Body of pancreas (tissue), 4 donors: Measurements from ENCODE around the gene ACTA2. TPM values are rescaled to one million over a fixed set of nuclear protein-coding genes. Genes with fewer than 3 reads are reported as not detected.
A peak's percentile ranks its signal among the peaks of the same experiment; 100 is the strongest.

Experiments
- ATAC-seq: fragments of 150-250 bp; one replicate; pipeline ENCODE4 v1.9.1; 2016
- DNase-seq, 4 donors: peaks; one replicate each; pipeline ENCODE4 v3.0.0-alpha.2; 2019
- H3K27ac ChIP-seq, 4 donors: fragments of 200-600 bp; sonication (generic); 1 replicate in 3 of 4; 2 replicates in 1 of 4; pipeline versions ENCODE4 v1.5.1 to v1.6.1; 2016 to 2019; ENCODE audit warnings: mild to moderate bottlenecking in 1 of 4, mixed read lengths in 1 of 4, moderate library complexity in 1 of 4
- H3K27me3 ChIP-seq, 2 donors: fragments of 200-600 bp; sonication (generic); one replicate each; pipeline ENCODE4 v1.6.0; 2016; ENCODE audit warnings: mild to moderate bottlenecking in 1 of 2
- H3K36me3 ChIP-seq, 2 donors: fragments of 200-600 bp; sonication (generic); replicated peaks in 1 of 2; 2 replicates each; pipeline ENCODE4 v1.5.1; 2016; ENCODE audit warnings: low read depth in 2 of 2; ENCODE audit not compliant: insufficient read depth in 1 of 2
- H3K4me1 ChIP-seq: fragments of 200-600 bp; sonication (generic); one replicate; pipeline ENCODE4 v1.6.0; 2016
- H3K4me3 ChIP-seq, 2 donors: fragments of 200-600 bp; sonication (generic); 1 replicate in 1 of 2; 2 replicates in 1 of 2; pipeline ENCODE4 v1.5.1; 2016 to 2019
- H3K9me3 ChIP-seq, 3 donors: fragments of 200-600 bp; sonication (generic); 1 replicate in 2 of 3; 2 replicates in 1 of 3; pipeline ENCODE4 v1.5.1; 2016
- POLR2A ChIP-seq, 3 donors: fragments of 450-650 bp; IDR thresholded peaks; one replicate each; pipeline ENCODE4 v1.6.1; 2016; ENCODE audit warnings: antibody characterized with exemption in 3 of 3, mild to moderate bottlenecking in 2 of 3
- WGBS, 2 donors: methylation state at CpG; one replicate each; pipeline ENCODE4 v1.1.5; 2017; 5-methylcytosine and 5-hydroxymethylcytosine counted together
- intact Hi-C: fragments of 100-400 bp; cut with DNase I; formaldehyde crosslinking; loops from one replicate; pipeline ENCODE4 v1.15.1; 2023
- total RNA-seq, 2 donors: library from RNA; depleted of rRNA; stranded (reverse); fragments of >200 nt; gene quantifications; one replicate each; pipeline ENCODE4 v1.1.0, GENCODE V29; 2016
- TF ChIP-seq, protein P1 (sequence below), 7 experiments: fragments of 450-650 bp in 4 of 7; fragments of 200-600 bp in 3 of 7; sonication (generic) in 3 of 7; IDR thresholded peaks; one replicate each; pipeline ENCODE4 v1.5.1; 2016 to 2019; ENCODE audit warnings: antibody characterized with exemption in 7 of 7

ACTA2 gene
- total RNA-seq: 100 to 1,000 TPM in 1 of 2 donors, 10 to 100 TPM in 1; 41.5 to 136 TPM

DNA sequence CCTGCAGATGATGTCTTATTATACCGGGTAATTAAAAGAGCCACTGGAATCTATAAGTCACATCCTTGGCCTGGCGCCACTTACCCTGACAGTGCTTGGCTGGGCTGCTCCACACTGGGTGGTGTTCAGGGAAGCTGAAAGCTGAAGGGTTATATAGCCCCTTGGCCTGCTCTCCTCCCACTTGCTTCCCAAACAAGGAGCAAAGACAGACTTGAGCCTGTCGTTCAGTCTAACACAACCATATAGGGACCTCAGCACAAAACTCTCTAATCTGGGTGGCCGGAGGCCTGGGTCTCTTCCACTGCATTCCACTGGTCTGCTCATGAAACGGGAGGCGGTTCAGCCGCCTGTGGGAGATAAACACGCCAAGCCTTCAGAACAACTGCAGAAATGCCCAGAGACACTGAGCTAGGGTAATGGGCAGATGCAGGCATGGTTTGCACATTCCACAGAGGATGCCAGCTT lies at the start of gene ACTA2:
ACTA2 (minus strand) TSS at position 127 of the 465 bp plus-strand sequence. CDS start 3,843 bp downstream, outside the sequence.
- intact Hi-C loops: no loop called here
- no peak for DNase-seq
- WGBS, 2 donors: 70 to 75% methylated on average over 6 to 8 of the region's 8 CpGs
- H3K27ac ChIP-seq: no peak within 1 kb of the TSS
- no peaks in the 10 kb centered on the region for H3K9me3 ChIP-seq
- no peaks in the 10 kb centered on the region for H3K36me3 ChIP-seq
- no peak within 1 kb of the TSS for H3K4me3 ChIP-seq
- TF ChIP-seq, protein P1, sequence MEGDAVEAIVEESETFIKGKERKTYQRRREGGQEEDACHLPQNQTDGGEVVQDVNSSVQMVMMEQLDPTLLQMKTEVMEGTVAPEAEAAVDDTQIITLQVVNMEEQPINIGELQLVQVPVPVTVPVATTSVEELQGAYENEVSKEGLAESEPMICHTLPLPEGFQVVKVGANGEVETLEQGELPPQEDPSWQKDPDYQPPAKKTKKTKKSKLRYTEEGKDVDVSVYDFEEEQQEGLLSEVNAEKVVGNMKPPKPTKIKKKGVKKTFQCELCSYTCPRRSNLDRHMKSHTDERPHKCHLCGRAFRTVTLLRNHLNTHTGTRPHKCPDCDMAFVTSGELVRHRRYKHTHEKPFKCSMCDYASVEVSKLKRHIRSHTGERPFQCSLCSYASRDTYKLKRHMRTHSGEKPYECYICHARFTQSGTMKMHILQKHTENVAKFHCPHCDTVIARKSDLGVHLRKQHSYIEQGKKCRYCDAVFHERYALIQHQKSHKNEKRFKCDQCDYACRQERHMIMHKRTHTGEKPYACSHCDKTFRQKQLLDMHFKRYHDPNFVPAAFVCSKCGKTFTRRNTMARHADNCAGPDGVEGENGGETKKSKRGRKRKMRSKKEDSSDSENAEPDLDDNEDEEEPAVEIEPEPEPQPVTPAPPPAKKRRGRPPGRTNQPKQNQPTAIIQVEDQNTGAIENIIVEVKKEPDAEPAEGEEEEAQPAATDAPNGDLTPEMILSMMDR (IDR thresholded peaks at IDR 0.05): no peak
- peak in 1 of 3 donors; percentile 27 for TF ChIP-seq POLR2A (IDR thresholded peaks at IDR 0.05)
- H3K4me1 ChIP-seq: no peaks in the 10 kb centered on the region
- H3K27me3 ChIP-seq: no peaks in the 10 kb centered on the region
- ATAC-seq: no peak

DNA sequence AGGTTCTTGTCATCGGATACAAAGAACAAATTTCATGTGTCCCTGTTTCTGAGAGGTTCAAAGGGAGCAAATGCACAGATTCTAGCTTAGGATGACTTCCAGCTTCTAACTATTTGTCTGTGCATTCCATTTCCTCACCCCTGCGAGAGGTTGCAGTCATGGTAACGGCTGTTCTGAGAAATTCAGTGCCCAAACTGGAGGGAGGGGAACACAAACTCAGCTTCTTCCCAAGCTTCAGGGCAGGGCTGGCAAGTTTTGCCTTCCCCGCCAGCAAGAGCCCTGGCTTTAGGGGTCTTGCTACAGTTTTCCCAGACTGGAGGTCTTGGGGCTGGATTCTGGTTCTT lies 49.1 kb upstream of the ACTA2 start:
- Histone ChIP-seq H3K27ac (peak overlapping the region in 1 of 4 donors; percentile 50), H3K4me1 (peaks cover 16% of the 10 kb centered on the region), H3K4me3 (no peak overlapping the region), H3K36me3 (no peaks in the 10 kb centered on the region), H3K27me3 (no peaks in the 10 kb centered on the region), H3K9me3 (no peaks in the 10 kb centered on the region)
- no peak for ATAC-seq
- no peak for DNase-seq
- 78 to 82% methylated on average over 4 of the region's 4 CpGs for WGBS, 2 donors
- intact Hi-C loops: no loop called here
- TF ChIP-seq, protein P1 (IDR thresholded peaks at IDR 0.05): no peak
- no peak for TF ChIP-seq POLR2A (IDR thresholded peaks at IDR 0.05)

DNA sequence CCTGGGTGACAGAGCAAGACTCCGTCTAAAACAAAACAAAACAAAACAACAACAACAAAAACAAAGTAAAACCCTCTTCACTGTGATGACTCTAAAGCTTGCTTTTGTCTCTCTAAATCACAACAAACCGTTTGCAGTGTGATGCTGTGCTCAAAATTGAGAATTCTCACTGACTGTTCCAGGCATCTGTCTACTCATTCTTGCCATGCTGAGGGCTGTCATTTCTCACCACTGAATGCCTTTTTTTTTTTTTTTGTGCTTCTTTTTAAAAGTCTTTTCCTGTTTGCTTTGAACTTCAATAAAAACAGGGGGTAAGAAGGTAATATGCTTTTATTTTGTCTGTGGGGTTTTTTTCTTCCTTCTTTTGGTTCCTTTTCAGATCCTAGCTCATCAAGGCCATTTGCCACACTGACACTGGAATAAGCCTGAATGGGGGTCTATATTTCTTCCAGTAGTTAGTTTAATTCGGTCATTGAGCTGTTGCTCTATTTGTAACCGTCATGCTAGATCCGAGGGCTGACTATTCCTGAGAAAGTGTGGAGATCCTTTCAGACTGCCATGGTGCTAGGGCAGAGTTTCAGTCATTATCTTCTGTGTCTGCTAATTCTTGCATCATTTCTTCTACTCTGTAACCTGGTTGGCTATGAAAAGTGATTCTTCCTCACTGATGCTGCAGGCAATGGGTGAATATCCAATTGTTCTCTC lies 48.6 kb upstream of the ACTA2 start:
- Histone ChIP-seq H3K9me3 (no peaks in the 10 kb centered on the region), H3K27ac (no peak overlapping the region), H3K4me1 (peaks cover 16% of the 10 kb centered on the region), H3K27me3 (no peaks in the 10 kb centered on the region), H3K36me3 (no peaks in the 10 kb centered on the region), H3K4me3 (no peak overlapping the region)
- no peak for DNase-seq
- TF ChIP-seq, protein P1 (IDR thresholded peaks at IDR 0.05): no peak
- TF ChIP-seq POLR2A (IDR thresholded peaks at IDR 0.05): no peak
- intact Hi-C loops: no loop called here
- 75 to 85% methylated on average over 5 of the region's 5 CpGs for WGBS, 2 donors
- no peak for ATAC-seq

DNA sequence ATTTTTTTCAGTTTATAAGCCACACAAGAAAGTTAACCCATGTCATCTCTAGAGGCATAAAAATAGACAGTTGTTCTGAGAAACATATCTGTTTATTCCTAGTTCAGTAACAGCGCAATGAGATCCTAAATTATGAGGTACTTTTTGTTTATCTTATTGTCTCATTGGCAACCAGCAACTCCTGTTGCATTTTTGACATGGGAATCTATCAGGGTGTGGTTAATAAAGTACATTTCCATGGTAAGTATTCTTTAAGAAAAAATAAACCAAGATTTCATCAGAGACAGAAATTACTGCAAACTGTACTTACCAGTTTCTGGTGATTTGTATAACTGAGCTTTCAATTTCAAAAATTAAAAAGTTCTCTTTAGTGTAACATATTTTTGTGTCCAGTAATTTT lies 47.1 kb upstream of the ACTA2 start:
- no peak overlapping the region for H3K4me3 ChIP-seq
- H3K36me3 ChIP-seq: no peaks in the 10 kb centered on the region
- 87 to 89% methylated on average over 1 of the region's 1 CpG for WGBS, 2 donors
- H3K27me3 ChIP-seq: no peaks in the 10 kb centered on the region
- H3K4me1 ChIP-seq: peaks cover 16% of the 10 kb centered on the region
- no peaks in the 10 kb centered on the region for H3K9me3 ChIP-seq
- intact Hi-C loops: no loop called here
- ATAC-seq (no peak), DNase-seq (no peak)
- no peak for TF ChIP-seq POLR2A (IDR thresholded peaks at IDR 0.05)
- TF ChIP-seq, protein P1 (IDR thresholded peaks at IDR 0.05): no peak
- H3K27ac ChIP-seq: no peak overlapping the region

DNA sequence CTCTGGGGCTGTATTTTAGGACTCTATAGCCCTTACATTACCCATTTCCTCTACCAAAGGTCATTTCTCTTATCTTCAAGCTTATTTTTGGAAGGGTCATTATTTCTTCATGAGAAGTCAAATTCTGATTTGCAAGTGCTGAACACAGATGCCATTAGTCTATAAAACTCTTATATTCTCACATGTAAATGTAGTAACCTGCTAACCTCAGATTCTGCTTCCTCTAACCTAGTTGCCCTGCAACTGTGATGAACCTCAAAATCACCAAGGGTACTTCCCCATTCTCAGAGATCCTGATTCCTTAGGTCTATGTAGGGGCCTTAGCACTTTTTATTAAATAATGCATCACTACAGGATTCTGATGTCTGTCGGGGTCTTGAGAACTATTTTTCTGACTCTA lies 44.4 kb upstream of the ACTA2 start:
- ATAC-seq: no peak

More for the DNA sequence above, 44.4 kb upstream of the ACTA2 start:
- Histone ChIP-seq H3K9me3 (no peaks in the 10 kb centered on the region), H3K4me1 (peaks cover 8% of the 10 kb centered on the region), H3K27ac (no peak overlapping the region), H3K4me3 (no peak overlapping the region), H3K27me3 (no peaks in the 10 kb centered on the region), H3K36me3 (no peaks in the 10 kb centered on the region)
- 83 to 92% methylated on average over 1 of the region's 1 CpG for WGBS, 2 donors
- DNase-seq: no peak
- TF ChIP-seq POLR2A (IDR thresholded peaks at IDR 0.05): no peak
- TF ChIP-seq, protein P1 (IDR thresholded peaks at IDR 0.05): no peak
- intact Hi-C loops: no loop called here
